Stimulated activated CD4-positive, alpha-beta T cell treated with anti-CD3 and anti-CD28 coated beads, Interleukin-15, amount 100 ng/mL, for 1 hour (primary cell): ENCODE results near the gene TTLL10.

Experiments
- DNase-seq, 2 donors: peaks; one replicate each; pipeline ENCODE4 v3.0.0-alpha.2; 2020; ENCODE audit warnings: low read depth in 1 of 2, low spot score in 1 of 2

Gene TTLL10

GRCh38 chr1:1218524-1219200, 45.0 kb downstream of the TTLL10 start:
- no peak for DNase-seq

DNA sequence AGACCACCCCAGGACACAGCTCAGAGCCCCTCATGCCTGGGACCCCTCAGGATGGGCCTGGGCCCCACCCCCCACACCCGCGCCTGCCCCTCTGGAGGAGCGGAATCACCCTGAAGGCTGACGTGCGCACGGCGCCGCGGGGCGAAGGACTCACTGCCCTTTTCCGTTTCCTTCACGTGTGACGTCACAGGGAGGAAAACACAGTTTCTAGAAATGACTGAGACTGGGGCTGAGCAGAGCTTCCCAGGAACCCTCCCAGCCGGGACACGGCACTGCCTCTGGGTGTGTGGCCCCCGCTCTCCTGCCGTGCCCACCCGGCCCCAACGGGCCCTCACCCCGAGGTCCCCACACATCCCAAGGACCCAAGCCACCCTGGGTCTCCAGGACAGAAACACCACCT, 45.7 kb downstream of the TTLL10 start:
- DNase-seq = peak in 1 of 2 donors; percentile 39

- no peak for DNase-seq
Observed at GRCh38 chr1:1220197-1220596, 46.5 kb downstream of the TTLL10 start.

DNA sequence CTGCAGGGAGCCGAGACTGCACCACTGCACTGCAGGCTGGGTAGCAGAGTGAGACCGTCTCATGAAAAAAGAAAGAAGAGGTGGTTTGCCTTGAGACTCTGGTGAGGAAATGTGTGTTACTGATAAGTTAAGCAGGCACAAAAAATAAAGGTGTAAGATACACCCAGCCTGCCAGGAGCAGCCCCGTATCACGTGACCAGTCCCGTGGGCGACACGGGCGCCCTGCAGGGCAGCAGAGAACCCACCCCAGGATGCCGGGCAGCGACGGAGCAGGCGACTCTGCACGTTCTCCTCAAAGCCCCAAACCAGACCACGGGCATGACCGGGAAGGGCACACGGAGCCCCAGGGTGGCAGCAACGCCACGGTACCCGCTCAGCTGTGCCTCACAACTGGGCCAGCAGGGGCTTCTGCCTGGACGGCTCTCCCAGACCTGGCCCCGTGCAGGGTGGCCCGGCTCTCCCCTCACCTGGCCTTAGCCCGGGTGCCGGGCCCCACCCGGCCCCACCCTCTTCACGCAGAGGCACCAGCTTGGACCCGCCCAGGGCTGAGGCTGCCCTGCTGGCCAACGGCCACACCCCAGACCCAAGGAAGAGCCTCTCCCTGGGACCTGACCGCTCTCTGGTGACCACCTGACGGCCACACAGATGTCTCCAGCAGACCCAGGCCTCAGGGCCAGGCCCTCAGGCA, 48.4 kb downstream of the TTLL10 start:
- no peak for DNase-seq

DNA sequence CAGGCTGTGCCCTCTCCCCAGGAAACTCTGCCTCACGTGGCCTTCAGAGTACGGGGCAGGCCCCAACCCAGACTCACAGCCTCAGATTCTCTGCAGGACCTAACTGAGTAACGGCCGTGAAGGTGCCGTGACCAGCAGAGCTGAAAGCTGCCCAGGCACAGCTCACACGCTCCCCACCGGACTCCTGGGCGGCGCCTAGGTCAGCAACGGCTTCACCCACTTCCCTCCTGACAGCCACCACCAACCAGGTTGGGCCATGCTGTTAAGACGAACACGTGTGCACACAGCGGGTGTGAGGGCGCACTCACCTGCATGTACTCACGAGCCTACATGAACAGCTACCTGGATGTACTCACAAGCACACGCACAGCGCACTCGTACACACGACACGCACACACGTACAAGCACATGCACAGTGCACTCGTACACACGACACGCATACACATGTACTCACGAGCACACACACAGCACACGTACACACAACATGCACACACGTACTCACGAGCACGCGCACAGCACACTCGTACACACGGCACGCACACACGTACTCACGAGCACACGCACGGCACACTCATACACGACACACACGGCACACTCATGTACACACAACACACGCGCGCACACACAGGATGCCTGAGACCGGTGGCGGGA, 49.0 kb downstream of the TTLL10 start:
- DNase-seq = no peak

GRCh38 chr1:1223321-1223720, 49.6 kb downstream of the TTLL10 start:
- no peak for DNase-seq

GRCh38 chr1:1223891-1224290, 50.2 kb downstream of the TTLL10 start:
- DNase-seq = no peak

DNA sequence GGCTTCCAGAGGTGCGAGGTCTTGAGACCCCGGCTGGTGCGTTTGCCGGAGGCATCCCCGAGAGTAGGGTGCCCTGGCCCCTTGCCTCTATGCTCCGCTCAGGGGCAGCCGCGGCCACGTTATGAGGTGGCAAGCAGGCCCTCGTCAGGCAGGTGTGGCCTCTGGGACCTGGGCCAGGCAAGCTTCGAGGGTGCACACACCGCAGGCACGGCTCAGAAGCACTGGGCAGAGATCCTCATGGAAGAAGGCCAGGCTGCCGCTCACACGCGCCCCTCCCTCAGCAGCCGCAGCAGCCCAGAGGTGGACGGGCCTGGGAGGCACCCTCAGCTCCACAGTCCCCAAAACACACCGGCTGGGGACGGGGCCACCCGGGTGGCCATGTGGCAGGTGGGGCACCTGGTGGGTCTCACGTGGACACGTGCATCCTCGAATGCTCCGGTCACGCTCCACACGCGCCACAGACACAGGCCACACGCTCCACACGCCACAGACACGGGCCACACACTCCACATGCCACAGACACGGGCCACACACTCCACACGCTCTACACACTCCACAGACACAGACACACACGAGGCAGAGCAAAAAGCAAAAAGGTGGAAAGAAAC, 51.7 kb downstream of the TTLL10 start:
- no peak for DNase-seq

DNA sequence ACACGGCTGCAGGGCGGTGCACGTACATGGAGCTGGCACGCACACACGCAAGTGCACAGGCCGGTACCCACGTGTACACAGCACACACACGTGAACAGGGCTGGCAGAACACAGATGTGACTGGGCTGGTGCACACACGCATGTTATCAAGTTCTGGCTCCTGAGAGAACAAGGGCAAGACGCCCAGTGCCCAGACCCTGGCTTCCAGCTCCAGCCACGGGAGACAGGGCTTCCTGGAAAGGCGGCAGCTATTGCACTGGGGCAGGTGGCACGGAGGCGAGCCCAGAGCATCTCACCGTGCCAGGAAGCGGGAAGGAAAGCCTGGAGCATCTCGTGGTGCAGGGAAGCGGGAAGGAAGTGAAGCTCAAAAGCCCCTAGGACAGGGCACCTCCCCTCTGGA, 52.2 kb downstream of the TTLL10 start:
- no peak for DNase-seq

DNA sequence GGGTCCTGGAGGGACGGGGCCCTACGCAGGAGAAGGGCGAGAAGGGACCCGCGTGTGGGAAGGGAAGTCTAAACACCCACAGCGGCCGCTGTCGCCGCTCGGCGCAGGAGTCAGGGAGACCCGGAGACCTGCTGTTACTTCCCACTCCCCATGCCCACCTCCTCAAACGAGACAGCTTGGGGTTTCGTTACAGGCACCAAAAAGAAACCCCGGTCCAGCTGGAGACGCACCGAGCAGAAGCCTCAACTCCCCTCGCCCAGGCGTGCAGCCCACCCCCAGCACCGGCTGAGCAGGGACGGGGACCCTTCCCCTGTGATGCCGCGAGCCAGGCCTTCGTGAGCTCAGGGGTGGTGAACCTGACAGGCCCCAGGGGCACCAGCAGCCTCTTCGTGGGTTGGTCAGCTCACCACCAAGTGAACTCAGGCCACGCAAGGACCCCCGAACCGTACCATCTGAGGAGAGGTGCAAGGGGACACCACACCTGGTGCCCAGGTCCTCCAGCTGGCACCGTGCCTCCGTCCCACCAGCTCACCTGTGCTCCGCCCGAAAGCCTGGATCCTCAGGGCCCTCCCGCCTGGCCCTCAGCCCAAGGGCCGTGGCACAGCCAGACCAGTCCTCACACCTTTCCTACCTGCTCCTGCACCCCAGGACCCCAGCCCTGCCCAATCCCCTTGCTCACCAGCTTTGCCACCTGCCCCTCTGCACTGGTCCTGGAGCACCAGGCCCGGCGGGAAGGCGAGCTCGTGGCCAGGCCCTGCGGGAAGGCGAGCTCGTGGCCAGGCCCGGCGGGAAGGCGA, 53.1 kb downstream of the TTLL10 start:
- DNase-seq = no peak

DNA sequence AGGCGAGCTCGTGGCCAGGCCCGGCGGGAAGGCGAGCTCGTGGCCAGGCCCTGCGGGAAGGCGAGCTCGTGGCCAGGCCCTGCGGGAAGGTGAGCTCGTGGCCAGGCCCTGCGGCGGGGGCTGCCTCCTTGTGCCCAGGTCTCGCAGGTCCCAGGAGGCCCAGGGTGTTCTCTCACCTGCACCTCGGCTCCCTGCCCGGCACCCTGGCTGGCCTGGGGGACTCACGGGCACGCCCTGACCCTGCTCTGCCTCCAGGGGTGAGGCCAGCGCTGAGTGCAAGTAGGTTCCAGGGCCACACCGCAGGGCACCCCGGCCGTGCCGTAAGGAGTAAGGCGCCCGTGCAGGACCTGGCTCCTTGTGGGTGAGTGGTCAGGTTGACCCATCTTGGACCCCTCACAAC, 53.7 kb downstream of the TTLL10 start:
- no peak for DNase-seq

- DNase-seq = no peak
Observed at GRCh38 chr1:1228187-1228586, 54.5 kb downstream of the TTLL10 start.

GRCh38 chr1:1228596-1229321, 55.1 kb downstream of the TTLL10 start:
- DNase-seq = no peak

- DNase-seq = no peak
Observed at GRCh38 chr1:1229770-1230169, 56.1 kb downstream of the TTLL10 start.

DNA sequence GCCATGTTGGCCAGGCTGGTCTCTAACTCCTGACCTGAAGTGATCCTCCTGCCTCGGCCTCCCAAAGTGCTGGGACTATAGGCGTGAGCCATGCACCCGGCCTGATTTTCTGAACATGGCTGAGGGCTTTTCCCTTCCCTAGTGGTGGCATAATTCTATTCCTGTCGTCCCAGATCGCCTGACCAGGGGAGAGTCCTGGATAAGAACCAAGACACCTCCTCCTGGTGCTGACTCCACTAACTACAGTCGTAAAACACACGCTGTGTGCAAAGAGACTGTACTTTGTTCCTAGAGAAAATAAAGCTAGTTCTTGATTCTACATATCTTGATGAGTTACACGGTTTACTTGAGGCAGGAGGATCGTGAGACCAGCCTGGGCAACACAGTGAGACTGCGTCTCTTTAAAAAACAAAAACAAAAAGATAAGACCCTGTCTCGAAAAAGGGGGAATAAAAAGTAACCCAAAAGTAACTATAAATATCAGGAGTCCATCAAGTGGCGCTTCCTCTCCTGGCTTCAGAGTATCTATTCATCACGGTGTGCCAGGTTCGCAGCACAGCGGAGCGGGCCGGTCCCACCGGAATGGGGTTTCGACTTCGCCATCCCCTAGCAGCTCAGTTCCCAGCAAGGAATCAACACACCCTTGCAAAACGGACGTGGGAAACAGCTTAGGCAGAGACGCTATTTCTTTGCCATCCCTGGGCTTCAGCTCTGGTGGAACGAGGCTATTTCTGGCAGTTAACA, 57.1 kb downstream of the TTLL10 start:
- no peak for DNase-seq

DNA sequence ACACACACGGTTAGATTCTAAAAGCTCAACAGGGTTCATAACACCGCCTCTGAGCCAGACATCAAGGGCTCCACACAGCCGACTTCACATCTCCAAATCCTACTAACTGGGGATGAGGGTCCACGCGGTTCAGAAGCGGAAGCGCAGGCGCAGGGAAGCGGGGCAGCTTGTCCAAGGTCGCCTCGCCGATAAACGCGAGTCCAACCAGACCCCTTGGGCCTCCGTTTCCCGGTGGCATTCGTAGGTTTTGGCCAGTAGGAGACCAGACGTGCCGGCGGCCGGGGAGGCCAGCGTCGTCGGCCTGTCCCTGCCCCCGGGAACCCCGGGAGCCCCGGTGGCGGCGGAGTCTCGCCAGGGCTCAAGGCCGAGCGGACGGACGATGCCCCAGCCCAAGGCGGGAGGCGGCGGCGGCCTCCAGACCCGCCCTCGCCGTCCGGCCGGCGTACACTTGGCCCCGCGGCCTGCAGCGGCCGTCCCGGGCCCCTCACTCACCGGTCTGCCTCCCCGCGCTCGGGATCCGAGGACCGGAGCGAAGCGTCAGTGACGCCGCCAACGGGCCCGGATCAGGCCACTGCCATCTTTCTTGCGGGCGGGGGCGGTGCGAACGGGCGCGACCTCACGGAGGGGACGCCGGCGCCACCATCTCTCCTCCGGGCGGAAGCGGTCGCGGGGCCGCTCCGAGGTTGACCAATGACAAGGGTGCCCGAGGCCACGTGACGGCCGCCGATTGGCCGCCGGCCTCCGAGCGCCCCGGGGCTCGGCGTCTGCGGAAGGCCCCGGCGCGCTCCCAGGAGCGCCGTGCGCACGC, 57.9 kb downstream of the TTLL10 start, which contains the start of gene SDF4:
TSS of gene SDF4 (minus strand) at position 602 of the 808 bp plus-strand sequence. CDS start 3,229 bp downstream, outside the sequence.
- DNase-seq = peak; percentile 92 to 94

DNA sequence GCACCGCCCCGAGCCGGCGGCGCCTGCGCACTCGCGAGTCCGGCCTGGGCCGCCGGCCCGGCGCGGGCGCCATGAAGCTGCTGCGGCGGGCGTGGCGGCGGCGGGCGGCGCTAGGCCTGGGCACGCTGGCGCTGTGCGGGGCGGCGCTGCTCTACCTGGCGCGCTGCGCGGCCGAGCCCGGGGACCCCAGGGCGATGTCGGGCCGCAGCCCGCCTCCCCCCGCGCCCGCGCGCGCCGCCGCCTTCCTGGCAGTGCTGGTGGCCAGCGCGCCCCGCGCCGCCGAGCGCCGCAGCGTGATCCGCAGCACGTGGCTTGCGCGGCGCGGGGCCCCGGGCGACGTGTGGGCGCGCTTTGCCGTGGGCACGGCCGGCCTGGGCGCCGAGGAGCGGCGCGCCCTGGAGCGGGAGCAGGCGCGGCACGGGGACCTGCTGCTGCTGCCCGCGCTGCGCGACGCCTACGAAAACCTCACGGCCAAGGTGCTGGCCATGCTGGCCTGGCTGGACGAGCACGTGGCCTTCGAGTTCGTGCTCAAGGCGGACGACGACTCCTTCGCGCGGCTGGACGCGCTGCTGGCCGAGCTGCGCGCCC, 58.6 kb downstream of the TTLL10 start, which contains the start of gene B3GALT6:
TSS of gene B3GALT6 (plus strand) at position 30 of the 588 bp plus-strand sequence. CDS start at position 72, 42 bp downstream.
- no peak for DNase-seq
